HG03571 (cell line): ENCODE data around the gene MB21D2.
"Not testable (repeated sequence)": the region's sequence is repeated elsewhere in the genome, so short reads cannot be mapped to it uniquely, and the experiment has no call there.

Source experiments
- ATAC-seq: cut with Tn5 transposase; IDR thresholded peaks from one replicate; pipeline ENCODE4 v1.9.1; 2021; ENCODE audit not compliant: unreplicated experiment

MB21D2 gene

GRCh38 chr3:192917404-192918274, at the start of gene MB21D2:
TSS of gene MB21D2 (minus strand) at chr3:192917856. CDS start at chr3:192917840, 16 bp downstream.
- ATAC-seq: peak; percentile 60

GRCh38 chr3:192964959-192965719, 47.5 kb upstream of the MB21D2 start:
- ATAC-seq: not testable (repeated sequence)

- ATAC-seq: no peak
Observed at GRCh38 chr3:192959773-192960172, 42.1 kb upstream of the MB21D2 start.

GRCh38 chr3:192958219-192958872, 40.7 kb upstream of the MB21D2 start:
- ATAC-seq: no peak

DNA sequence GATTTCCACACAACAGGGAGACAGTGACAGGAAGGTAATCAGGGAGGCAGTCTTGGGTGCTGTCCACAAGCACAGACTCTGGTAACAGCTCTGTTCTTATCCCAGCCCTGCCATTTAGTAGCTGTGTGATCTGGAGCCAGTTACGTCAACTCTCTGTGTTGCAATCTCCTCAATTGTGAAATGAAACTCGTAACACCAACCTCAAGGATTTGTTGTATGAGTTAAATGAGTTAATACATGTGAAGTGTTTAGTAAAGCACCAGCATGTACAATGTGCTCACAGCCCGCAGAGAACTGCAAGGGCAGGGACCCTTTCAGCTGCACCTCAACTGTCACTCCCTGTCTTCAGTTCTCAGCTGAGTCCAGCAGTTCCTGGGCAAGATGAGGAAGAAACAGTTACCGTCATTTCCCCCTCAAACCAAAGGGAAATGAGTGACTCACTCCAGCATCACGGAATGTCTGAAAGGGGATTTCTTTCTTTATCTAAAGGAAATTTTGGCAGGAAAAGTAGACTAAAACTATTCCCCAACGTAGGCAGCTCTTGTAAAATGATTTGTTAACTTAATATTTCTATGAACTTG, 39.9 kb upstream of the MB21D2 start:
- no peak for ATAC-seq

DNA sequence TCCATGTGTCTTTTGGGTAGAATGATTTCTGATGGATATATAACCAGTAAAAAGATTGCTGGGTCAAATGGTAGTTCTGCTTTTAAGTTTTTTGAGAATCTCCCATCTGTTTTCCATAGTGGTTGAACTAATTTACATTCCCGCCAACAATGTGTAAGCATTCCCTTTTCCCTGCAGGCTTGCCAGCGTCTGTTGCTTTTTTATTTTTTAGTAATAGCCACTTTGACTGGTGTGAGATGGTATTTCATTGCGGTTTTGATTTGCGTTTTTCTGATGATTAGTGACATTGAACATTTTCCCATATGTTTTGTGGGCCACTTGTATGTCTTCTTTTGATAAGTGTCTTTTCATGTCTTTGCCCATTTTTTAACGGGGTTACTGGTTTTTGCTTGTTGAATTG, 36.3 kb upstream of the MB21D2 start:
- ATAC-seq: no peak

GRCh38 chr3:192947421-192947820, 29.8 kb upstream of the MB21D2 start:
- ATAC-seq: no peak

- no peak for ATAC-seq
Observed at GRCh38 chr3:192943393-192943792, 25.7 kb upstream of the MB21D2 start.

- no peak for ATAC-seq
Observed at GRCh38 chr3:192942625-192943024, 25.0 kb upstream of the MB21D2 start.

- ATAC-seq: no peak
Observed at GRCh38 chr3:192940129-192940528, 22.5 kb upstream of the MB21D2 start.

DNA sequence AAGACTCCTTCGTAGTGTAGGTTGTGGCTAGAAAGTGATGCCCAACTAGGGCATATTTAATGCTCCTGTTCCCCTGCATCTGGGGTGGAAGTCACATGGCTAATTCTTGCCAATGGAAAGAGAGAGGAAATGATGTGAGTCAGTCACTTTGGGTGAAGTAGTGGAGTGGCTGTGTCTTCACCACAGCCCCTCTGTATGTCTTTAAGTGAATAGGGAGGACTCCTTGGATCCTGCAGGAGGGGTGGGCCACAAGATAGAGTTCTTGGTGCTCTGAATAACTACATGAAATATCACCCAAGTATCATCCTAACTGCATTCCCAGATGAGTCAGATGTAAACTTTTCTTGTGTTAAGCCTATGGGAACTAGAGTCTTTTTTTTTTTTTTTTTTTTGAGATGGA, 17.8 kb upstream of the MB21D2 start:
- ATAC-seq: no peak

DNA sequence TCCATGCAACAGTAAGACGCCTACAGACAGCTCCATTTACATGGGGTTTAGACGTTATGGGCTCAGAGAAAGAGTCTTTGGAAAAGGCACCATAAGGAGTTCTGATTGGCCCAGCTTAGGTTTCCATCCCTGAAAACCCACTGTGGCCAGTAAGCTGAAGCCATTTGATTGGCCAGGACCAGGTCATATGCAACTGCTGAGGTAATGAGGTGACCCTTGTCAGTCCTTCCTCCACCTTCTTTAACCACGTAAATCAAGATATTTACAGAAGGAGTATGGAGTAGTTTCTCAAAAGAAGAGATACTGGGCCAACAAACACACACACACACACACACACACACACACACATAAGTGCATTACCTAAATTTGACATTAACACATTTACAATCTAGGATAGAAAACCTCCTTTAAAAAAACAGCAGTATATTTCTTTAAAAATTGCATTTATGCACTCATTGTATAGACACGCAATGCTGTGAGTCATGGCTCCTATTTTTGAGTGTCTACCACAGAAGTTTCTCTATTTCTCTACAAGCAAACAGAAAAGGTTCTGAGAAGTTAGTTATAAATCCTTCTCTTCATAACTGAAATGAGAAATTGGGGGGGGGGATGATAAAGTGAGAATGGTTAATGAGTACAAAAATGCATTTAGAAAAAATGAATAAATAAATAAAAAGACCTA, 16.3 kb upstream of the MB21D2 start:
- no peak for ATAC-seq

DNA sequence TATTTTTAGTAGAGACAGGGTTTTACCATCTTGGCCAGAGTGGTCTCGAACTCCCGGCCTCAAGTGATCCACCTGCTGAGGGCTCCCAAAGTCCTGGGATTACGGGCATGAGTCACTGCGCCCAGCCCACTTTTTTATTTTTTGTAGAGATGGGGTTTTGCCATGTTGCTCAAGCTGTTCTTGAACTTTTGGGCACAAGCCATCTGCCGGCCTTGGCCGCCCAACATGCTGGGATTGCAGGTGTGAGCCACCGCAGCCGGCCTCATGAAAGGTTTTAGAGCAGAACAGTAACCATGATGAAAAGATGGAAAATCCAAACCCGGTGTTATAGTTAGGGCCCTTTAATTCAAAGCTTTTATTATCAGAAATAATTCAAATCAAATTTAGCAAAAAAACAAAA, 15.6 kb upstream of the MB21D2 start:
- ATAC-seq: no peak

GRCh38 chr3:192931825-192932224, 14.2 kb upstream of the MB21D2 start:
- ATAC-seq: peak; percentile 87

DNA sequence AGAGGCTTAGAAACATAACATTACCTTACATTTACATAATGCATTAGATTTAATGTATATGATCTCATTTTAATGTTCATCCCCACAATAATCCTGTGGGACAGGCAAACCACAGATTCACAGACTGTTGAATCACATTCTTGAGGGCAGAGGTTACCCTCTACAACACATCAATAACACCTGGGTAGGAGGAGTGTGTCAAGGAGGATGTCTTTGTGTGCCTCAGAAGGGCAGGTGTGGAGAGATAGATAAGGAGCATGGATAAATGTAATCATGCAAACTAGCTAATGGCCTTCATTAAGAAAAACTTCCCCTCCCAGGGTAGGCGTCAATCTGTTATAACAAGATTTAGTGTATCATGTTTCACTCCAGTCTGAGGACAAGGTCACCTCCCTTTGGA, 12.9 kb upstream of the MB21D2 start:
- no peak for ATAC-seq

GRCh38 chr3:192929755-192930547, 12.3 kb upstream of the MB21D2 start:
- no peak for ATAC-seq

DNA sequence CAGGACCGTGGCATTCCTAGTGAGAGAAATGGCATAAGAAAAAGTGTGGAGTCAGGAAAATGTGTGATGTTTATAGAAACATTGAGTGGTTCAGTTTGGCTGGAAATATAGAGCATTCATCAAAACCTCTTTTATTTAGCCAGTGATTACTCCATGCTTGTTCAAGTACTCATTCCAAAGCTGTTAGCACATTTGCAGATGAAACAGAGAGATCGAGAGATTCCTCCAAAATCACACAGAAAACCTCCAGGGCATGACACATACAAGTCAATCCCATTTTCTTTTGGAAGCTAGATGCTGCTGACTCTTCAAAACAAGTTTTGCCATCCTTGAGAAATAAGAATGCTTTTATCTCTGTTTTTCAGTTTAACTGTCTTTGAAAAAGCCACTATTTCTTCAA, 11.5 kb upstream of the MB21D2 start:
- ATAC-seq: no peak

GRCh38 chr3:192928720-192929119, 11.1 kb upstream of the MB21D2 start:
- ATAC-seq: no peak

GRCh38 chr3:192928016-192928415, 10.4 kb upstream of the MB21D2 start:
- no peak for ATAC-seq

DNA sequence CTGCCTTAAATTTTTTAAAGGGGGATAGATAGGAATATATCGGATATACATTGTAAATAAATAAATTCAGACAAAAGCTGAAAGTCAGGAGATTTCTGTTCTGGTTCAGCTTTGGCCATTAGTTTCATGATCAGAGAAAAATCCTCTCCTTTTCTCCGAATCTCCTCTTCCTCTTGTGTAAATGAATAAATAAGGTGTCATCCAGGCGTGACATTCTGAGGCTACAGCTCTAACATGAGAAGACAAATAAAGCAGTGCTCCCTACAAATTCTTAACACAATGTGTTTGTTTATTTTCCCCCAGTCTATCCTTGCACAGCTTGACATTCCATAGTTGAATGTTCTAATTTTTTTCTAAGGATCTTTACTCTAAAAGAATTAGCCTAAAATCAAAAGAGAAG, 9.4 kb upstream of the MB21D2 start:
- ATAC-seq: no peak
